OCI-LY1 (cell line): ENCODE data around the gene BIN1.

Source experiments
- H2AFZ ChIP-seq: fragments of 200-600 bp; sonication (generic), shearing (Covaris generic); 2 replicates; pipeline ENCODE4 v1.6.0; 2014; ENCODE audit warnings: antibody characterized with exemption, mild to moderate bottlenecking, low read length
- H3F3A ChIP-seq: fragments of 200-600 bp; sonication (generic), shearing (Covaris generic); 2 replicates; pipeline ENCODE4 v1.6.0; 2014; ENCODE audit warnings: mild to moderate bottlenecking, antibody characterized with exemption, low read length, moderate library complexity; ENCODE audit not compliant: insufficient read depth
- H3K27ac ChIP-seq: fragments of 200-600 bp; sonication (generic); 2 replicates; pipeline ENCODE4 v1.5.1; 2014; ENCODE audit warnings: low read length, mixed run types, mild to moderate bottlenecking, low read depth; ENCODE audit not compliant: poor library complexity, severe bottlenecking
- H3K27me3 ChIP-seq: fragments of 200-600 bp; sonication (generic); 2 replicates; pipeline ENCODE4 v1.6.0; 2014; ENCODE audit warnings: antibody characterized with exemption, mild to moderate bottlenecking, low read length, moderate library complexity; ENCODE audit not compliant: insufficient read depth
- H3K36me3 ChIP-seq: fragments of 200-600 bp; sonication (generic); 2 replicates; pipeline ENCODE4 v1.6.1; 2014; ENCODE audit warnings: mild to moderate bottlenecking, antibody characterized with exemption, low read length, moderate library complexity, mixed read lengths; ENCODE audit not compliant: insufficient read depth
- H3K4me1 ChIP-seq: fragments of 200-600 bp; sonication (generic); 2 replicates; pipeline ENCODE4 v1.5.1; 2014; ENCODE audit warnings: mild to moderate bottlenecking, low read length, moderate library complexity; ENCODE audit not compliant: insufficient read depth, severe bottlenecking
- H3K4me2 ChIP-seq: fragments of 200-600 bp; sonication (generic), shearing (Covaris generic); 2 replicates; pipeline ENCODE4 v1.6.1; 2014; ENCODE audit warnings: low read length
- H3K4me3 ChIP-seq: fragments of 200-600 bp; sonication (generic); 2 replicates; pipeline ENCODE4 v1.5.1; 2014; ENCODE audit warnings: low read length, low read depth, mild to moderate bottlenecking, mixed read lengths; ENCODE audit not compliant: poor library complexity, severe bottlenecking
- H3K79me2 ChIP-seq: fragments of 200-600 bp; shearing (Covaris generic); 2 replicates; pipeline ENCODE4 v1.6.1; 2016; ENCODE audit warnings: mixed run types, low read length, mixed read lengths; ENCODE audit not compliant: insufficient read depth
- H3K9ac ChIP-seq: fragments of 200-600 bp; sonication (generic), shearing (Covaris generic); 2 replicates; pipeline ENCODE4 v1.6.1; 2014; ENCODE audit warnings: mild to moderate bottlenecking, low read length, mixed read lengths
- H3K9me2 ChIP-seq: fragments of 200-600 bp; sonication (generic), shearing (Covaris generic); 2 replicates; pipeline ENCODE4 v1.6.1; 2014; ENCODE audit warnings: low read depth, mild to moderate bottlenecking, low read length, mixed read lengths
- H3K9me3 ChIP-seq: fragments of 200-600 bp; shearing (Covaris generic); 2 replicates; pipeline ENCODE4 v1.6.1; 2014; ENCODE audit warnings: low read length, mixed read lengths
- H4K20me1 ChIP-seq: fragments of 200-600 bp; sonication (generic), shearing (Covaris generic); 2 replicates; pipeline ENCODE4 v1.6.0; 2016; ENCODE audit warnings: mild to moderate bottlenecking, low read length; ENCODE audit not compliant: insufficient read depth
- CTCF ChIP-seq: fragments of 200-600 bp; sonication (generic), shearing (Covaris generic); IDR thresholded peaks from 2 replicates; pipeline ENCODE4 v1.5.1; 2017; ENCODE audit warnings: mild to moderate bottlenecking, antibody characterized with exemption, low read length, moderate library complexity, mixed read lengths
- EZH2 ChIP-seq: fragments of 200-600 bp; sonication (generic), shearing (Covaris generic); IDR thresholded peaks from 2 replicates; pipeline ENCODE4 v1.8.0; 2017; ENCODE audit warnings: borderline replicate concordance, mixed run types, mild to moderate bottlenecking, antibody characterized with exemption, low read length, moderate library complexity, mixed read lengths

The BIN1 gene

GRCh38 chr2:127076290-127076689 is 30.7 kb downstream of the BIN1 start:
- H3F3A ChIP-seq = no peaks in the 10 kb centered on the region
- H3K9ac ChIP-seq = no peak overlapping the region
- no peaks in the 10 kb centered on the region for H3K4me1 ChIP-seq
- no peak for TF ChIP-seq EZH2
- no peak for TF ChIP-seq CTCF
- H3K4me3 ChIP-seq = no peak overlapping the region
- H2AFZ ChIP-seq = no peak overlapping the region
- H3K27me3 ChIP-seq = no peaks in the 10 kb centered on the region
- H4K20me1 ChIP-seq = no peaks in the 10 kb centered on the region
- no peaks in the 10 kb centered on the region for H3K79me2 ChIP-seq
- H3K4me2 ChIP-seq = no peak overlapping the region
- H3K9me2 ChIP-seq = no peaks in the 10 kb centered on the region
- no peaks in the 10 kb centered on the region for H3K36me3 ChIP-seq
- H3K9me3 ChIP-seq = no peaks in the 10 kb centered on the region
- H3K27ac ChIP-seq = no peak overlapping the region

- Histone ChIP-seq H3F3A (no peaks in the 10 kb centered on the region), H4K20me1 (no peaks in the 10 kb centered on the region), H3K27me3 (no peaks in the 10 kb centered on the region), H3K9ac (no peak overlapping the region), H3K79me2 (no peaks in the 10 kb centered on the region), H3K9me2 (no peaks in the 10 kb centered on the region), H3K9me3 (no peaks in the 10 kb centered on the region), H3K4me1 (no peaks in the 10 kb centered on the region), H3K4me3 (no peak overlapping the region), H3K27ac (no peak overlapping the region), H2AFZ (no peak overlapping the region), H3K4me2 (no peak overlapping the region), H3K36me3 (no peaks in the 10 kb centered on the region)
- no peak for TF ChIP-seq EZH2
- TF ChIP-seq CTCF = no peak
Observed at GRCh38 chr2:127075821-127076220, 31.1 kb downstream of the BIN1 start.

- no peak for TF ChIP-seq CTCF
- TF ChIP-seq EZH2 = no peak
- no peak overlapping the region for H3K4me2 ChIP-seq
Observed at GRCh38 chr2:127074936-127075335, 32.0 kb downstream of the BIN1 start.

More at GRCh38 chr2:127074936-127075335, 32.0 kb downstream of the BIN1 start:
- no peak overlapping the region for H3K27ac ChIP-seq
- H3K79me2 ChIP-seq = no peaks in the 10 kb centered on the region
- H3K27me3 ChIP-seq = no peaks in the 10 kb centered on the region
- no peak overlapping the region for H3K9ac ChIP-seq
- no peaks in the 10 kb centered on the region for H4K20me1 ChIP-seq
- H3K9me3 ChIP-seq = no peaks in the 10 kb centered on the region
- H2AFZ ChIP-seq = no peak overlapping the region
- H3F3A ChIP-seq = no peaks in the 10 kb centered on the region
- no peak overlapping the region for H3K4me3 ChIP-seq
- no peaks in the 10 kb centered on the region for H3K9me2 ChIP-seq
- no peaks in the 10 kb centered on the region for H3K36me3 ChIP-seq
- no peaks in the 10 kb centered on the region for H3K4me1 ChIP-seq
